ENCODE results near the gene ZMYND10.

DNA sequence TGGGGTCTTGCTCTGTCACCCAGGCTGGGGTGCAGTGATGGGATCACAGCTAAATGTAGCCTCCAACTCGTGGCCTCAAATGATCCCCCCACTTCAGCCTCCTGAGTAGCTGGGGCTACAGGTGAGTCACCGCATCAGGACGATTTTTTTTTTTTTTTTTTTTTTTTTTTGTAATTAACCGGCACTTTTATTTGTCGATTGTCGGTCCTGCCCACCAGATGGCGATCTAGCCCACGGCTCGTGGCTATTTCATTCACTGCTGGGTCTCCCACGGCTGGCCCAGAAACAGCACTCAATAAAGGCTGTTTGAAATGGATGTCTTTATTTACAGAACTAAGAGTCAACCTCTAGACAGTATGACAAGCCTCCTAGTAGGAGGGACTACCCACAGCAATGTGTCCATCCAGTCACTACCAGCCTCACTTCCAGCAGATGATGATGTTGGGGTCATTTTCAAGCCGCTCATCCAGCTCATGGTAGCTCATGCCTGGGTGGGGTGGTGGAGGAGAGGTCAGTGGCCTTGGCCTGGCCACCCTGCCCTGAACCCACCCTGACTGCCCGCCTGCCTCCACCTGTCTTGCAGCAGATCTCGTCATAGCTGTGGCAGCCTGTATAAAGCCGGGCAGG is 1.8 kb upstream of the ZMYND10 start:
- no peak for TF ChIP-seq POLR2A (IDR thresholded peaks at IDR 0.05; ENCODE audit: low read length)
- no peak for TF ChIP-seq GATA1 (IDR thresholded peaks at IDR 0.05; ENCODE audit: low read depth, low read length)
